Measurements from ENCODE around the gene RIMS4. TPM values are rescaled to one million over a fixed set of nuclear protein-coding genes. Genes with fewer than 3 reads are reported as not detected.
"Not testable (repeated sequence)": the region's sequence is repeated elsewhere in the genome, so short reads cannot be mapped to it uniquely, and the experiment has no call there.

Gene RIMS4
- total RNA-seq, 1 donor from 2014 or later = not detected

GRCh38 chr20:44765701-44766347, 44.5 kb downstream of the RIMS4 start:
- intact Hi-C loops (cut with micrococcal nuclease) = no loop called here

- intact Hi-C loops (cut with micrococcal nuclease) = no loop called here
Measured at GRCh38 chr20:44765091-44765490, 45.3 kb downstream of the RIMS4 start.

GRCh38 chr20:44763798-44764197, 46.5 kb downstream of the RIMS4 start:
- intact Hi-C loops (cut with micrococcal nuclease) = not testable (repeated sequence)

GRCh38 chr20:44762466-44763140, 47.7 kb downstream of the RIMS4 start:
- intact Hi-C loops (cut with micrococcal nuclease) = no loop called here

GRCh38 chr20:44761423-44761822, 48.9 kb downstream of the RIMS4 start:
- intact Hi-C loops (cut with micrococcal nuclease) = no loop called here

GRCh38 chr20:44759595-44759994, 50.8 kb downstream of the RIMS4 start:
- intact Hi-C loops (cut with micrococcal nuclease) = no loop called here

GRCh38 chr20:44758247-44759101, 51.9 kb downstream of the RIMS4 start:
- intact Hi-C loops (cut with micrococcal nuclease) = no loop called here

GRCh38 chr20:44756956-44757355, 53.4 kb downstream of the RIMS4 start:
- intact Hi-C loops (cut with micrococcal nuclease) = no loop called here

- intact Hi-C loops (cut with micrococcal nuclease) = no loop called here
Measured at GRCh38 chr20:44756011-44756688, 54.2 kb downstream of the RIMS4 start.

- intact Hi-C loops (cut with micrococcal nuclease) = no loop called here
Measured at GRCh38 chr20:44754554-44754953, 55.8 kb downstream of the RIMS4 start.

- intact Hi-C loops (cut with micrococcal nuclease) = no loop called here
Measured at GRCh38 chr20:44752099-44752931, 58.0 kb downstream of the RIMS4 start.

- intact Hi-C loops (cut with micrococcal nuclease) = no loop called here
Measured at GRCh38 chr20:44750081-44750805, 60.1 kb downstream of the RIMS4 start.

GRCh38 chr20:44748005-44748370, 62.4 kb downstream of the RIMS4 start:
- intact Hi-C loops (cut with micrococcal nuclease) = no loop called here

GRCh38 chr20:44747166-44748004, 63.0 kb downstream of the RIMS4 start:
- intact Hi-C loops (cut with micrococcal nuclease) = loop anchor here (1.0 kb wide), 1 partner anchor 120 kb away; no protein-coding TSS in a partner anchor

GRCh38 chr20:44746367-44747165, 63.8 kb downstream of the RIMS4 start:
- intact Hi-C loops (cut with micrococcal nuclease) = loop anchor here (1.0 kb wide), 1 partner anchor 121 kb away; no protein-coding TSS in a partner anchor

- intact Hi-C loops (cut with micrococcal nuclease) = no loop called here
Measured at GRCh38 chr20:44745598-44746366, 64.6 kb downstream of the RIMS4 start, which contains the start of gene KCNK15. KCNK15 (plus strand) TSS chr20:44745865; CDS start chr20:44745911, 46 bp downstream.

GRCh38 chr20:44745122-44745597, 65.2 kb downstream of the RIMS4 start:
- intact Hi-C loops (cut with micrococcal nuclease) = no loop called here

Data from T-helper 2 cell treated with Interferon-gamma antibody and Interleukin-4, amounts not matched to agents 100 ng/mL and 5 ng/mL, for 36 hours (primary cell).